Upper lobe of left lung (tissue), 6 donors: Measurements from ENCODE around the gene NADK2. TPM values are rescaled to one million over a fixed set of nuclear protein-coding genes. Genes with fewer than 3 reads are reported as not detected.

Experiments used
- ATAC-seq, 2 donors: fragments of 200-7000 bp; cut with Tn5 transposase; one replicate each; pipeline ENCODE4 v1.9.1; 2022; ENCODE audit warnings: mild to moderate bottlenecking in 2 of 2, moderate library complexity in 2 of 2; ENCODE audit not compliant: low FRiP score in 2 of 2
- DNase-seq, 2 donors: peaks; one replicate each; pipeline ENCODE4 v3.0.0-alpha.2; 2019 to 2020
- H3K27ac ChIP-seq, 4 donors: fragments of 200-600 bp; sonication (generic); one replicate each; pipeline ENCODE4 v1.5.1; 2016 to 2019
- H3K27me3 ChIP-seq, 4 donors: fragments of 200-600 bp; sonication (generic); one replicate each; pipeline ENCODE4 v1.5.1; 2017 to 2019
- H3K36me3 ChIP-seq, 4 donors: fragments of 200-600 bp; sonication (generic); one replicate each; pipeline ENCODE4 v1.5.1; 2016 to 2019
- H3K4me1 ChIP-seq, 4 donors: fragments of 200-600 bp; sonication (generic); one replicate each; pipeline ENCODE4 v1.5.1; 2018 to 2019
- H3K4me3 ChIP-seq, 4 donors: fragments of 200-600 bp; sonication (generic); one replicate each; pipeline ENCODE4 v1.5.1; 2017 to 2019; ENCODE audit warnings: mild to moderate bottlenecking in 2 of 4, moderate library complexity in 1 of 4
- H3K9me3 ChIP-seq, 4 donors: fragments of 200-600 bp; sonication (generic); one replicate each; pipeline ENCODE4 v1.5.1; 2018 to 2019
- CTCF ChIP-seq, 6 experiments: fragments of 450-650 bp in 4 of 6; fragments of 200-600 bp in 2 of 6; sonication (generic) in 2 of 6; IDR thresholded peaks; one replicate each; pipeline ENCODE4 v1.5.1; 2016 to 2019; ENCODE audit warnings: antibody characterized with exemption in 6 of 6
- EP300 ChIP-seq, 4 donors: sonication (generic); formaldehyde crosslinking; IDR thresholded peaks; one replicate each; pipeline ENCODE4 v1.5.1; 2017; ENCODE audit warnings: antibody characterized with exemption in 4 of 4, control low read depth in 2 of 4
- POLR2A ChIP-seq, 4 donors: fragments of 450-650 bp; IDR thresholded peaks; one replicate each; pipeline ENCODE4 v1.5.1; 2016 to 2017; ENCODE audit warnings: antibody characterized with exemption in 4 of 4, mild to moderate bottlenecking in 2 of 4
- POLR2AphosphoS5 ChIP-seq, 2 donors: sonication (generic); formaldehyde crosslinking; IDR thresholded peaks; one replicate each; pipeline ENCODE4 v1.5.1; 2017; ENCODE audit warnings: antibody characterized with exemption in 2 of 2
- WGBS, 2 donors: methylation state at CpG; one replicate each; pipeline ENCODE4 v1.1.5; 2017 to 2018; 5-methylcytosine and 5-hydroxymethylcytosine counted together
- small RNA-seq, 4 donors: library from RNA; depleted of rRNA; stranded (forward); fragments of <200 nt; gene quantifications; one replicate each; pipeline ENCODE3, GENCODE V24; 2016
- total RNA-seq, 6 donors: library from RNA; depleted of rRNA in 4 of 6; stranded (reverse); fragments of >200 nt in 4 of 6; gene quantifications; one replicate each; pipeline versions ENCODE4 v1.1.0 to v1.2.1, GENCODE V29; 2016 to 2021
- donor health status: DM: no; HTN: no; CAD: no; lungs with moderate emphysema.
- donor health status: DM: no; HTN: yes; CAD: no; lungs with severe emphysema.

The NADK2 gene
- total RNA-seq, 6 donors from 2014 or later: 12.6 to 39.6 (median 19.9) TPM

GRCh38 chr5:36145311-36145710 is 96.4 kb downstream of the NADK2 start:
- Histone ChIP-seq H3K27me3 (no peaks in the 10 kb centered on the region), H3K27ac (no peak overlapping the region), H3K9me3 (no peaks in the 10 kb centered on the region), H3K4me3 (no peak overlapping the region), H3K36me3 (peaks cover under 1 to 23% (median 5%) of the 10 kb centered on the region in 4 donors), H3K4me1 (peaks cover 4 to 9% (median 6%) of the 10 kb centered on the region in 4 donors)
- no peak for DNase-seq
- WGBS, 2 donors: 90 to 91% methylated on average over 4 of the region's 4 CpGs
- no peak for TF ChIP-seq POLR2AphosphoS5 (IDR thresholded peaks at IDR 0.05)
- no peak for TF ChIP-seq EP300 (IDR thresholded peaks at IDR 0.05)
- no peak for TF ChIP-seq CTCF (IDR thresholded peaks at IDR 0.05)
- TF ChIP-seq POLR2A (IDR thresholded peaks at IDR 0.05): no peak
- no peak for ATAC-seq

Small RNA genes lying within 50 kb of the gene (small RNA-seq; reads per million reads assigned to genes)
- gene MIR580: 0 to 0.72 (median 0.09) reads per million in 4 donors
- gene RNU6-1305P: 0 reads per million in 4 donors

Other genes starting within 250 kb of the NADK2 start
- gene UGT3A2, start 175.0 kb downstream of the NADK2 start, total RNA-seq: not detected
- 10 to 100 TPM in 2 of 6 donors, 1 to 10 TPM in 4; 3.8 to 27.0 (median 8.8) TPM for gene LMBRD2, start 90.0 kb downstream of the NADK2 start, total RNA-seq
- 10 to 100 TPM in 5 of 6 donors, 1 to 10 TPM in 1; 7.7 to 16.8 (median 14.4) TPM for gene SKP2, start 89.8 kb downstream of the NADK2 start, total RNA-seq
- gene RANBP3L, start 60.0 kb upstream of the NADK2 start, total RNA-seq: 1 to 10 TPM; 1.1 to 4.6 (median 2.8) TPM